ENCODE measurements around the gene ITLN2. TPM values are rescaled to one million over a fixed set of nuclear protein-coding genes. Genes with fewer than 3 reads are reported as not detected.
"Not testable (repeated sequence)": the region's sequence is repeated elsewhere in the genome, so short reads cannot be mapped to it uniquely, and the experiment has no call there.

Gene ITLN2
- under 1 TPM in 1 of 5 donors, not detected in 4; 0.22 TPM for polyA plus RNA-seq (ENCODE audit: insufficient read depth in 1 of 5, insufficient read length in 5 of 5, low replicate concordance in 1 of 5)
- long read RNA-seq, donor 1, partial matches to known transcripts = 0 of 1 reads
- long read RNA-seq, donor 1, other reads (novel, unspliced or antisense) = 0 of 1 reads
- long read RNA-seq, donor 2 = 0 reads
- long read RNA-seq, donor 3 = 0 reads
- long read RNA-seq, donor 4 = 0 reads
- long read RNA-seq, donor 5 = 0 reads
- long read RNA-seq, donor 6 = 0 reads
- long read RNA-seq, donor 7 = 0 reads
- long read RNA-seq, donor 8 = 0 reads

DNA sequence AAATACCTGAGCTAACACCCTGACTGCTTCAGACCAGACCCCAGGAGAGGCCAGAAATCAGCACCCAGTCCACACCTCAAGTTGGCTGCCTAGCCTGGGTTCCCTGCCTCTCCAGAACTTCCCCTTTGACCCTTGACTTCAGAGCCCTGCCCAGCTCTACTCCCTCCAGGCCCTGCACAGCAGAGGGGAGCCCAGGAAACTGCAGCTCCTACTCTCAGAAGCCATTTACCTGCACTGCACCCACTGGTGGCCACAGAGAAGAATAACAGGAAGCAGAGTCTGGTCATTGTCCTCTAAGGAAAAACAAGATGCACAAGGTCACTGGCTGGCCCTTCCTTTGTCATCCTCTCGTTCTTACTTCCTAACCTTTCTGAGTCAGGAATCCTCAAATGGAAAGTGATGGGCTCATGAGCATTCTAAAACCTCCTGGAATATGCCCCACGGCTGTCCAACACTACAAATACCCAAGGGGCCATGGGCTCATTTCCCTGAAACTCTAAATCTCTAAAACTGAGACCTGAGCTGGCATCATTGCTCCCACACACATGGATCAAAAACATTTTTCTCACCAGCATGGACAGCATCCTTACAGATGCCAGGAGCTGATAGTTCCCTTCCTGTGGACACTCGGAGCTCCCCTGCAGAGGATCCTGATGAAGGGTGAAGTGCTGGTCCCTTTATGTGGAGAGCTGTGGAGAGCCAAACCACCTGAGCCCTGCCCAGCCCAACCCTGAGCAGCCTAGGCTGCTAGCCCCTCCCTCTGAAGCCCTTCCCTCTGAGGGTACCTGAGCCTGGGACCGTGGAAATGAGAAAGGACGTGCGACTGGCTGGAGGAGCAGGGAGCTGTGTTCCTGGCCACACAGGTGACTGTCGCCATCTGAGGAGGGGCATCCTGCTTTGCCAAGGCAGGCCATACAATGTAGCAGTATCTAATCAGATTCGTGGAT, at the start of gene ITLN2:
Gene ITLN2 (minus strand): TSS at position 652 of the 947 bp plus-strand sequence. CDS start 68 bp downstream, at position 584.
- no peak for DNase-seq

- no peak for DNase-seq
Observed at GRCh38 chr1:161001525-161001924, 46.9 kb upstream of the ITLN2 start.

DNA sequence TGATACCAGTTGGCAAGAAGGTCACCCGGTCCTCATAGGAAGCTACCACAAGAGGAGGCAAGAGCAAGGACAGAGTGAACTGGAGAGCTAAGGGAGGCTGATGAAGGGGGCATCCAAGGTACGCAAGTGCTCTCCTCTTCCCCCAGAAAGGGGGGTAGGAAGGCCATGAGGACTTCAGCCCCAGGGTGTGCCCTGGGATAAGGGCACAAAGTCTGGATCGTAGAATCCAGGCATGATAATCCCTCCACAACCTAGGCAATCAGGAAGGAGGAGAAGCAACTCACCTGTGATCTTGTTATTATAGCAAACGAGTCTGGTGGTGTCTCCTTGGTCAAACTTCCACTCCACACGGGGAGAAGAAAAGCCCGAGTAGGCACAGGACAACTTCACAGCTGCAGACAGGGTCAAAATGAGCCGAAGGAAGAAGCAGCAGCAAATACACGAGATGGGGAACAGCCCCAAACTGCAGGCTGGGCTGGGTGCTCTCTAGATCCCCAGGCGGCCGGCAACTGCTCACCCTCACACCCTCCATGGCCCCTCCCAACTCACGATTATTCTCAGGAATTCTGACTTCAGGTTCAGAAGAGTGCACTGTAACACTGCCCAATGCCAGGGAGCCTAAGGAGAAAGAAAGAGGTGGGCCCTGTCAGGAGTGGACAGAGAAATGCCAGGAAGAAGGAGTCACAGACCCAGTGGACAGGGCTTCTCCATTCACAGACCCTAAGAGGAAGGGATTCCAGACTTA, 46.3 kb upstream of the ITLN2 start:
- DNase-seq = no peak

DNA sequence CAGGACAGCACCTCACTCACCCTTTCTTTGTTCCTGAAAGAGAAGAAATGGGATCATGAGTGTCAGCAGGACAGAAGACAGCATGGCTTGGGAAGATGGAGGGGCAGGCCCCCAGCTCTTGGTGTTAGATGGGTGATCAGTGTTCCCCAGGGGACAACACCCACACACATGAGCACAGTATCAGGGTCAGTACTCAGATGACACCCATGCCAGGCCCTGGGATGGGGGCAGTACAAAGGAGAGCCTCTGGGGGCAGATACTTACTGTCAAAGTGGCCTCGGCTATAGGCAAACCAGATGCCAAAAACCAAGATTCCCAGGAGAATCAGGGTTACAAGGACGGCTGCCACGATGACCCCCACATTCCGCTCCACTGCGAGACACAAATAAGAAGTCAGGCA, 44.8 kb upstream of the ITLN2 start:
- no peak for DNase-seq

GRCh38 chr1:160997323-160998038, 42.9 kb upstream of the ITLN2 start:
- DNase-seq = no peak

DNA sequence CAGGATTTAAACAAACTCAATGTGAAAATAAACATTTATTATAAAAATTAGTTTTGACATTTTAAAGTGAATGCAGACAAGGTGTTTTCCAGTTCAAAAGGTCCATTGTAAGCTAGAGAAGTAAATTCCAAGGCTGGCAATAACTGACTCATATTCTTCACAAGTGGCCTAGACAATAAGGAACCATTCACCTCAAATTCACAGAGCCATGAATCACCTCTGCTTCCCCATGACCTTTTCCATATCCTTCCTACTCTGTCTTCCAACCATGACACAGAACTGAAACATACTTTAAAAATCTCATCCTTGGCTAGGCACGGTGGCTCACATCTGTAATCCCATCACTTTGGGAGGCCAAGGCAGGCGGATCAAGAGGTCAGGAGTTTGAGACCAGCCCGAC, 41.6 kb upstream of the ITLN2 start:
- DNase-seq = no peak

DNA sequence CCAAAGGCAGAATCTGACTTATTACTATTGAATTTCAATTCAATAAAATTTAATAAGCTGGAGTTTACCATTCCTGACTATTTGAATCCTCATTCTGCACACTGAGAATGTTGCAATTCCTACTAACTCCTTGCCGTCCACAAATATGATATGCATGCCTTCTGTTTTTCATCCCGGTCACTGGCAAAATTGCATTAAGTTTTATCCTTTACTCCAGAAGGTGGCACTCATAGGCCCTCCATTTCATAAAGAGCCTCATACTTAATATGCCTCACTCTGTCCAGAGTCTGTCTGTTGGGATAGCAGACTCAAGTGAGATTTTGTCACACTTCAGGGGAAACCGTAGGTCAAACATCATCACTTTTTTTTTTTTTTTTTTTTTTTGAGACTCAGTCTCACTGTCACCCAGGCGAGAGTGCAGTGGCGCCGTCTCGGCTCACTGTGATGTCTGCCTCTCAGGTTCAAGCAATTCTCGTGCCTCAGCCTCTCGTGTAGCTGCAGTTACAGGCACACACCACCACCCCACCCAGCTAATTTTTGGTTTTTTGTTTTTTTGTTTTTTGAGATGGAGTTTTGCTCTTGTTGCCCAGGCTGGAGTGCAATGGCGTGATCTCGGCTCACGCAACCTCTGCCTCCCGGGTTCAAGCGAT, 39.1 kb upstream of the ITLN2 start:
- DNase-seq = peak in 1 of 2 donors; percentile 71

DNA sequence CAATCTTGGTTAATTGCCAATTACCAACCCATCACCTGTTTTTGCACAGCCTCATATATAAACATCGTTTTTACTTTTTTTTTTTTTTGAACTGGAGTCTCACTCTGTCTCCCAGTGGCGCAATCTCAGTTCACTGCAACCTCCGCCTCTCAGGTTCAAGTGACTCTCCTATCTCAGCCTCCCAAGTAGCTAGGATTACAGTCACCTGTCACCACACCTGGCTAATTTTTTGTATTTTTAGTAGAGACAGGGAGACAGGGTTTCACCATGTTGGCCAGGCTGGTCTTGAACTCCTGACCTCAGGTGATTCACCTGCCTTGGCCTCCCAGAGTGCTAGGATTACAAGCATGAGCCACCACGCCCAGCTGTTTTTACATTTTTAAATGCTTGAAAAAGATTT, 37.4 kb upstream of the ITLN2 start:
- not testable (repeated sequence) for DNase-seq

DNA sequence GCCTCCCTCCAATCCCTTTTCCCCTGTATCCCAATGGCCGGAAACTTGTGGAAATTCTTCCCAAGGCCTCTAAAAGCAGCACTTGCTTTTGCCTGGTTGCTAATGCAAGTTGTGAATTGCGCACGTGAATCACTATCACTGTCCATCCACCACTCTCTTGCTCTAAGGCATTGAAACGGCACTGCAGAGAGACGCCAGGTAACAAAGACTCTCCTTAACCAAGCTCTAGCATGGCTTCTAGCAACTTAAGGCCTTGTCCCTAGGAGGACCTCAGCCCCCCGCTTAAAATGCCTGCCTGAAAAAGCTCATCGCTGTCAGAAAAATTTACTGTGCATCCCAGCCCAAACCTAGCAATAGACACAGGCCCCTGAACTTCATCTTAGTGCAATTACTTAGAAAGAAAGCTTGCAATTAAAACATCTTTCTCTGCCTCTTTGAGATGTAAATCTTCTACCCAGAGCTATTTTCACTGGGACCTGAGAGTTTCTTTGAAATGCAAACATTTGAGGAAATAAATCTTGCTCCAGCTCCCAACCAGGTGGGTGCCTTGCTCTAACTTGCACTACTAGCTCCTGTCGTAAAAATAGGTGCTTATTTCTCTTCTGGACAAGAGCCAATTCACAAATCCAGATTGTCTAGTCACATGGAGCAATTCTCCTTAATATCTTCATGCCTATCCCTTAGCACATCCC, 32.9 kb upstream of the ITLN2 start:
- DNase-seq = no peak

DNA sequence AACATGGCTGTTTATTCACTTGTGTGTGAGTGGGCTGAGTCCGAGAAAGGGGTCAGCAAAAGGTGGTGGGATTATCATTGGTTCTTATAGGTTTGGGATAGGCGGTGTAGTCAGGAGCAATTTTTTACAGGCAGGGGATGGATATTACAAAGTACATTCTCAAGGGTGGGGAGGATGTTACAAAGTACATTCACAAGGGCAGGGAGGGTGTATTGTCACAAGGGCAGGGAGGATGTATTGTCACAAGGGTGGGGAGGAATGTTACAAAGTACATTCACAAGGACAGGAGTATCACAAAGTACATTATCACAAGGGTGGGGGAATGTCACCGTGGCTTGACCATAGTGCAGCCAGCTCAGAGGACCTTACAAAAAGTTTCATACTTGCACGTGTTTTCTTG, 31.1 kb upstream of the ITLN2 start:
- no peak for DNase-seq

- DNase-seq = no peak
Observed at GRCh38 chr1:160981584-160982411, 27.2 kb upstream of the ITLN2 start.

- no peak for DNase-seq
Observed at GRCh38 chr1:160979286-160979685, 24.7 kb upstream of the ITLN2 start.

GRCh38 chr1:160978510-160978927, 23.9 kb upstream of the ITLN2 start:
- DNase-seq = no peak

GRCh38 chr1:160975026-160975425, 20.4 kb upstream of the ITLN2 start:
- no peak for DNase-seq

DNA sequence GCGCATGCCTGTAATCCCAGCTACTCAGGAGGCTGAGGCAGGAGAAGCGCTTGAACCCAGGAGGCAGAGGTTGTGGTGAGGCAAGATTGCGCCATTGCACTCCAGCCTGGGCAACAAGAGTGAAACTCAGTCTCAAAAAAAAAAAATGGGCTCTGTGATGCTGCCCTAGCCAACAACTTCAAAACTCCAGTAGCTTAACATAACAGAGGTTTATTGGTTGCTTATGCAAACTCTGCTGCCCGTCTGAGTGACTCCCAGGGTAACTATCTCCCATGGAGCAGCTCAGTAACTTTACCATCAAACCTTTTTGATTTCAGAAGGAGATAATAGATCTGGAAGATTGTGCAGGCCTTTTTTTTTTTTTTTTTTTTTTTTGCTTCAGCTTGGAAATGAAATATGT, 18.9 kb upstream of the ITLN2 start:
- no peak for DNase-seq

- no peak for DNase-seq
Observed at GRCh38 chr1:160972939-160973338, 18.3 kb upstream of the ITLN2 start.

DNA sequence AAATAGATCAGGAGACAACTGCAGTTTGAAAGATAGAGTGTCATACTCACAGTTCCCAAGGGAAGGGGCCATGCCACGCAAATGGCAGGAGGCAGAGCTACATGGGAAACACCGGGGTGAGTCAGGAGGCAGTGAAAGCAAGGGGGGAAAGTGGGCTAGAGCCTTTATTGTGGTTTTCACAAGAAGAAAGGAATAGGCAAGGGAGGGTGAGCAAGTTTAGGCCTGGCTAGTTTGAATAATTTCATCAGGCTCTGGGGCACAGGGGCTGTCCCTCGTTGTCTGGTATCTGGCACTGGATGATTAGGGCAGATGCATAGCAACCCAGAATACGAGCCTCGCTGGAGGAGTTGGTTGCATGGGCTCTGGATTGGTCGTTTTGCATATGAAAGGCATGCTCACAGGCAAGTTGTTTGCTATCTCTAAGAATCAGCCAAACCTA, 17.0 kb upstream of the ITLN2 start:
- DNase-seq = no peak

- DNase-seq = no peak
Observed at GRCh38 chr1:160963521-160963920, 8.9 kb upstream of the ITLN2 start.

GRCh38 chr1:160961419-160961818, 6.8 kb upstream of the ITLN2 start:
- no peak for DNase-seq

Data from right lung (tissue), 10 donors.